ENCODE measurements around the gene ABCA2.

GRCh38 chr9:136964171-136964689 is 63.8 kb downstream of the ABCA2 start:
- TF ChIP-seq CTCF (IDR thresholded peaks at IDR 0.05), result no peak
- no peak for TF ChIP-seq EP300 (IDR thresholded peaks at IDR 0.05)
